IPS-20b (cell line): ENCODE data around the gene SHQ1.

Experiments used
- H3K27ac ChIP-seq: one replicate; pipeline ENCODE4 v1.5.1; 2013; ENCODE audit warnings: low read length
- H3K27me3 ChIP-seq: 2 replicates; pipeline ENCODE4 v1.6.1; 2013; ENCODE audit warnings: mild to moderate bottlenecking, low read length, inconsistent platforms; ENCODE audit not compliant: insufficient read depth
- H3K36me3 ChIP-seq: 2 replicates; pipeline ENCODE4 v1.6.1; 2013; ENCODE audit warnings: low read depth, mild to moderate bottlenecking, inconsistent platforms, low read length, moderate library complexity; ENCODE audit not compliant: insufficient read depth
- H3K4me1 ChIP-seq: 2 replicates; pipeline ENCODE4 v1.6.1; 2013; ENCODE audit warnings: mild to moderate bottlenecking, control low read depth, inconsistent platforms, low read length, moderate library complexity; ENCODE audit not compliant: insufficient read depth
- H3K4me3 ChIP-seq: 2 replicates; pipeline ENCODE4 v1.5.1; 2013; ENCODE audit warnings: mild to moderate bottlenecking, low read length, inconsistent platforms
- H3K9ac ChIP-seq: 2 replicates; pipeline ENCODE4 v1.6.1; 2013; ENCODE audit warnings: low read depth, mild to moderate bottlenecking, inconsistent platforms, low read length, moderate library complexity
- H3K9me3 ChIP-seq: 2 replicates; pipeline ENCODE4 v1.6.1; 2013; ENCODE audit warnings: mild to moderate bottlenecking, low read depth, low read length, inconsistent platforms; ENCODE audit not compliant: insufficient read depth

SHQ1 gene

GRCh38 chr3:72763751-72764440 lies 84.3 kb downstream of the SHQ1 start:
- Histone ChIP-seq H3K36me3 (no peaks in the 10 kb centered on the region), H3K4me3 (no peak overlapping the region)

GRCh38 chr3:72761410-72761809 lies 86.8 kb downstream of the SHQ1 start:
- no peak overlapping the region for H3K27ac ChIP-seq
- H3K9me3 ChIP-seq = no peaks in the 10 kb centered on the region
- H3K4me1 ChIP-seq = peaks cover 5% of the 10 kb centered on the region; the same call in 1 of the 2 replicates
- H3K36me3 ChIP-seq = no peaks in the 10 kb centered on the region
- no peak overlapping the region for H3K9ac ChIP-seq
- H3K4me3 ChIP-seq = no peak overlapping the region
- H3K27me3 ChIP-seq = no peaks in the 10 kb centered on the region

More at GRCh38 chr3:72763751-72764440, 84.3 kb downstream of the SHQ1 start:
- no peaks in the 10 kb centered on the region for H3K27me3 ChIP-seq
- H3K9me3 ChIP-seq = no peaks in the 10 kb centered on the region
- H3K27ac ChIP-seq = no peak overlapping the region
- peaks cover 28% of the 10 kb centered on the region for H3K4me1 ChIP-seq
- H3K9ac ChIP-seq = no peak overlapping the region

GRCh38 chr3:72760225-72760624 lies 88.0 kb downstream of the SHQ1 start:
- Histone ChIP-seq H3K27me3 (no peaks in the 10 kb centered on the region), H3K4me3 (no peak overlapping the region), H3K4me1 (no peaks in the 10 kb centered on the region), H3K9me3 (no peaks in the 10 kb centered on the region), H3K27ac (no peak overlapping the region), H3K9ac (no peak overlapping the region), H3K36me3 (no peaks in the 10 kb centered on the region)

- Histone ChIP-seq H3K36me3 (no peaks in the 10 kb centered on the region), H3K9ac (no peak overlapping the region), H3K9me3 (no peaks in the 10 kb centered on the region), H3K4me1 (no peaks in the 10 kb centered on the region), H3K27ac (no peak overlapping the region), H3K27me3 (no peaks in the 10 kb centered on the region), H3K4me3 (no peak overlapping the region)
These were observed 91.3 kb downstream of the SHQ1 start for GRCh38 chr3:72756900-72757299.

GRCh38 chr3:72754582-72754981 lies 93.7 kb downstream of the SHQ1 start:
- Histone ChIP-seq H3K36me3 (no peaks in the 10 kb centered on the region), H3K27me3 (no peaks in the 10 kb centered on the region), H3K4me1 (no peaks in the 10 kb centered on the region), H3K4me3 (no peak overlapping the region), H3K9ac (no peak overlapping the region), H3K27ac (no peak overlapping the region), H3K9me3 (no peaks in the 10 kb centered on the region)

GRCh38 chr3:72753495-72753894 lies 94.8 kb downstream of the SHQ1 start:
- H3K9ac ChIP-seq = no peak overlapping the region

GRCh38 chr3:72750405-72750965 lies 97.8 kb downstream of the SHQ1 start:
- Histone ChIP-seq H3K9me3 (no peaks in the 10 kb centered on the region), H3K36me3 (no peaks in the 10 kb centered on the region), H3K4me3 (no peak overlapping the region), H3K9ac (no peak overlapping the region), H3K27ac (no peak overlapping the region), H3K4me1 (no peaks in the 10 kb centered on the region), H3K27me3 (no peaks in the 10 kb centered on the region)

More at GRCh38 chr3:72753495-72753894, 94.8 kb downstream of the SHQ1 start:
- Histone ChIP-seq H3K36me3 (no peaks in the 10 kb centered on the region), H3K27ac (no peak overlapping the region), H3K27me3 (no peaks in the 10 kb centered on the region), H3K4me3 (no peak overlapping the region), H3K4me1 (no peaks in the 10 kb centered on the region), H3K9me3 (no peaks in the 10 kb centered on the region)

GRCh38 chr3:72748659-72749058 lies 99.6 kb downstream of the SHQ1 start:
- Histone ChIP-seq H3K27ac (no peak overlapping the region), H3K4me3 (no peak overlapping the region), H3K27me3 (no peaks in the 10 kb centered on the region), H3K9ac (no peak overlapping the region), H3K4me1 (no peaks in the 10 kb centered on the region), H3K9me3 (no peaks in the 10 kb centered on the region), H3K36me3 (no peaks in the 10 kb centered on the region)

GRCh38 chr3:72746430-72747411 lies 101.5 kb downstream of the SHQ1 start:
- Histone ChIP-seq H3K36me3 (no peaks in the 10 kb centered on the region), H3K9ac (no peak overlapping the region), H3K4me3 (no peak overlapping the region), H3K4me1 (no peaks in the 10 kb centered on the region), H3K27ac (no peak overlapping the region), H3K9me3 (no peaks in the 10 kb centered on the region), H3K27me3 (no peaks in the 10 kb centered on the region)

GRCh38 chr3:72745146-72745999 lies 102.9 kb downstream of the SHQ1 start:
- H3K27me3 ChIP-seq = peaks cover 4% of the 10 kb centered on the region
- H3K36me3 ChIP-seq = no peaks in the 10 kb centered on the region
- H3K4me1 ChIP-seq = no peaks in the 10 kb centered on the region
- H3K9ac ChIP-seq = no peak overlapping the region
- H3K4me3 ChIP-seq = no peak overlapping the region
- no peaks in the 10 kb centered on the region for H3K9me3 ChIP-seq
- no peak overlapping the region for H3K27ac ChIP-seq

- peaks cover 14% of the 10 kb centered on the region for H3K27me3 ChIP-seq
- no peaks in the 10 kb centered on the region for H3K36me3 ChIP-seq
These were observed 103.9 kb downstream of the SHQ1 start for GRCh38 chr3:72744330-72744729.

More at GRCh38 chr3:72744330-72744729, 103.9 kb downstream of the SHQ1 start:
- no peak overlapping the region for H3K9ac ChIP-seq
- H3K4me3 ChIP-seq = no peak overlapping the region
- H3K27ac ChIP-seq = no peak overlapping the region
- H3K9me3 ChIP-seq = no peaks in the 10 kb centered on the region
- H3K4me1 ChIP-seq = no peaks in the 10 kb centered on the region; the same call in 1 of the 2 replicates
